Right lobe of liver (tissue), 6 donors: ENCODE data around the gene MN1. TPM values are rescaled to one million over a fixed set of nuclear protein-coding genes. Genes with fewer than 3 reads are reported as not detected.

Experiments used
- ATAC-seq, 4 donors: fragments of 200-7000 bp; cut with Tn5 transposase; one replicate each; pipeline ENCODE4 v1.9.1; 2020; ENCODE audit warnings: mild to moderate bottlenecking in 4 of 4, moderate library complexity in 4 of 4
- DNase-seq, 3 donors: peaks; one replicate each; pipeline ENCODE4 v3.0.0-alpha.2; 2020
- H3K27ac ChIP-seq, 3 donors: fragments of 200-600 bp; one replicate each; pipeline ENCODE4 v1.8.0; 2022
- H3K27me3 ChIP-seq, 2 donors: fragments of 200-600 bp; one replicate each; pipeline ENCODE4 v1.8.0; 2022
- H3K36me3 ChIP-seq, 4 donors: fragments of 200-600 bp; sonication (generic) in 1 of 4; one replicate each; pipeline versions ENCODE4 v1.5.1 to v1.8.0; 2017 to 2022; ENCODE audit warnings: control low read depth in 1 of 4
- H3K4me1 ChIP-seq, 4 donors: fragments of 200-600 bp; sonication (generic) in 1 of 4; one replicate each; pipeline versions ENCODE4 v1.5.1 to v1.8.0; 2017 to 2022; ENCODE audit warnings: control low read depth in 1 of 4
- H3K4me3 ChIP-seq, 3 donors: fragments of 200-600 bp; one replicate each; pipeline ENCODE4 v1.8.0; 2022
- H3K9me3 ChIP-seq, 4 donors: fragments of 200-600 bp; sonication (generic) in 1 of 4; one replicate each; pipeline versions ENCODE4 v1.5.1 to v1.8.0; 2017 to 2022; ENCODE audit warnings: control low read depth in 1 of 4
- POLR2A ChIP-seq: fragments of 450-650 bp; IDR thresholded peaks from one replicate; pipeline ENCODE4 v1.6.1; 2017; ENCODE audit warnings: antibody characterized with exemption, mild to moderate bottlenecking
- WGBS: methylation state at CpG from one replicate; pipeline ENCODE4 v1.1.6; 2018; ENCODE audit warnings: low coverage, low lambda C conversion rate; ENCODE audit not compliant: insufficient coverage; ENCODE audit errors: missing lambda C conversion rate; 5-methylcytosine and 5-hydroxymethylcytosine counted together
- intact Hi-C, 2 donors: fragments of 100-400 bp; cut with DNase I; formaldehyde crosslinking; loops; one replicate each; pipeline versions ENCODE4 v1.11.2 to v1.14.1; 2022
- total RNA-seq, 6 experiments: library from RNA; depleted of rRNA in 2 of 6; stranded (reverse); fragments of >200 nt in 2 of 6; fragmentation: NEBNext Ultra II Directional in 3 of 6; extraction: Animal tissue kit (Norgen Biotek cat#: 25700) in 3 of 6; gene quantifications; one replicate each; pipeline versions ENCODE4 v1.1.0 to v1.2.4, GENCODE V29; 2016 to 2023
- TF ChIP-seq, protein P1 (sequence below), 4 donors: fragments of 200-600 bp in 3 of 4; fragments of 450-650 bp in 1 of 4; IDR thresholded peaks; one replicate each; pipeline versions ENCODE4 v1.5.1 to v1.8.0; 2016 to 2022; ENCODE audit warnings: antibody characterized with exemption in 4 of 4, mild to moderate bottlenecking in 2 of 4
- donor health status: DM: no; HTN: yes; CAD: no.
- donor health status: DM: no; HTN: no; CAD: no.
- donor health status: DM: no; HTN: no; CAD: no.
- donor health status: DM: no; HTN: yes; CAD: no.
- donor health status: DM: no; HTN: yes; CAD: no.

MN1 gene
- total RNA-seq, 6 experiments from 2014 or later = 0.10 to 0.77 (median 0.46) TPM

- no peak overlapping the region for H3K27ac ChIP-seq
- no peaks in the 10 kb centered on the region for H3K27me3 ChIP-seq
- no peak overlapping the region for H3K4me3 ChIP-seq
- H3K4me1 ChIP-seq = no peaks in the 10 kb centered on the region
- DNase-seq (no peak), ATAC-seq (peak in 2 of 4 donors; percentile 12 to 15)
- WGBS = 54% methylated on average over 5 of the region's 5 CpGs
- TF ChIP-seq, protein P1, sequence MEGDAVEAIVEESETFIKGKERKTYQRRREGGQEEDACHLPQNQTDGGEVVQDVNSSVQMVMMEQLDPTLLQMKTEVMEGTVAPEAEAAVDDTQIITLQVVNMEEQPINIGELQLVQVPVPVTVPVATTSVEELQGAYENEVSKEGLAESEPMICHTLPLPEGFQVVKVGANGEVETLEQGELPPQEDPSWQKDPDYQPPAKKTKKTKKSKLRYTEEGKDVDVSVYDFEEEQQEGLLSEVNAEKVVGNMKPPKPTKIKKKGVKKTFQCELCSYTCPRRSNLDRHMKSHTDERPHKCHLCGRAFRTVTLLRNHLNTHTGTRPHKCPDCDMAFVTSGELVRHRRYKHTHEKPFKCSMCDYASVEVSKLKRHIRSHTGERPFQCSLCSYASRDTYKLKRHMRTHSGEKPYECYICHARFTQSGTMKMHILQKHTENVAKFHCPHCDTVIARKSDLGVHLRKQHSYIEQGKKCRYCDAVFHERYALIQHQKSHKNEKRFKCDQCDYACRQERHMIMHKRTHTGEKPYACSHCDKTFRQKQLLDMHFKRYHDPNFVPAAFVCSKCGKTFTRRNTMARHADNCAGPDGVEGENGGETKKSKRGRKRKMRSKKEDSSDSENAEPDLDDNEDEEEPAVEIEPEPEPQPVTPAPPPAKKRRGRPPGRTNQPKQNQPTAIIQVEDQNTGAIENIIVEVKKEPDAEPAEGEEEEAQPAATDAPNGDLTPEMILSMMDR (IDR thresholded peaks at IDR 0.05) = no peak
- no peak for TF ChIP-seq POLR2A
- intact Hi-C loops = no loop called here
- H3K36me3 ChIP-seq = no peaks in the 10 kb centered on the region
- H3K9me3 ChIP-seq = no peaks in the 10 kb centered on the region
Observed at GRCh38 chr22:27726331-27726685, 75.2 kb downstream of the MN1 start.

- intact Hi-C loops = no loop called here
- Histone ChIP-seq H3K27me3 (no peaks in the 10 kb centered on the region), H3K9me3 (no peaks in the 10 kb centered on the region), H3K4me3 (no peak overlapping the region), H3K36me3 (no peaks in the 10 kb centered on the region), H3K4me1 (no peaks in the 10 kb centered on the region), H3K27ac (no peak overlapping the region)
- DNase-seq = no peak
- TF ChIP-seq, protein P1 (IDR thresholded peaks at IDR 0.05) = no peak
- no peak for TF ChIP-seq POLR2A
- ATAC-seq = no peak
- 73% methylated on average over 5 of the region's 5 CpGs for WGBS
Observed at GRCh38 chr22:27725661-27726060, 75.9 kb downstream of the MN1 start.

DNA sequence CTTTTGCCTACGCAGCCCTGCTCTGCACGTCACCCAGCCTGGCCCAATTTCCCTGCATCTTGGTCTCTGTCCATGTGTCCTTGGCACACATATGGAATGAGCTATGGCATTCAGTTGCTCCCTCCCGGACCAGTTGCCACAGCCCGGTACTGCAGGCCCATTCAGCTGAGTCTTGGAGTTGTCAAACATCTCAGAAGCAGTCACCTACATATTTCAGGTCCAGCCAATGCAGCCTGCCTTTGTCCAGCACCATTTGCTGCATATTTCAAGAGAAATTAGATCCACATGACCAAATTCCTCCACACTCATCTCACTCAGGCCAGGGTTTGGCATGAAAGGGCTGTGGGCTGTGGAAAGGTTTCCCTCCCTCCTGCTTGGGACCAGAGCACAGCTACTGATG is 76.8 kb downstream of the MN1 start:
- ATAC-seq (no peak), DNase-seq (no peak)
- WGBS = 78% methylated on average over 4 of the region's 4 CpGs
- intact Hi-C loops = no loop called here
- H3K27ac ChIP-seq = no peak overlapping the region
- TF ChIP-seq, protein P1 (IDR thresholded peaks at IDR 0.05) = no peak
- no peak for TF ChIP-seq POLR2A
- no peaks in the 10 kb centered on the region for H3K4me1 ChIP-seq
- H3K4me3 ChIP-seq = no peak overlapping the region
- no peaks in the 10 kb centered on the region for H3K9me3 ChIP-seq
- no peaks in the 10 kb centered on the region for H3K36me3 ChIP-seq
- H3K27me3 ChIP-seq = no peaks in the 10 kb centered on the region

GRCh38 chr22:27724157-27724556 is 77.4 kb downstream of the MN1 start:
- no peak for TF ChIP-seq POLR2A
- TF ChIP-seq, protein P1 (IDR thresholded peaks at IDR 0.05) = no peak
- Histone ChIP-seq H3K27me3 (no peaks in the 10 kb centered on the region), H3K9me3 (no peaks in the 10 kb centered on the region), H3K4me1 (no peaks in the 10 kb centered on the region), H3K27ac (no peak overlapping the region), H3K36me3 (no peaks in the 10 kb centered on the region), H3K4me3 (no peak overlapping the region)
- DNase-seq (no peak), ATAC-seq (no peak)
- 60% methylated on average over 1 of the region's 1 CpG for WGBS
- intact Hi-C loops = no loop called here

DNA sequence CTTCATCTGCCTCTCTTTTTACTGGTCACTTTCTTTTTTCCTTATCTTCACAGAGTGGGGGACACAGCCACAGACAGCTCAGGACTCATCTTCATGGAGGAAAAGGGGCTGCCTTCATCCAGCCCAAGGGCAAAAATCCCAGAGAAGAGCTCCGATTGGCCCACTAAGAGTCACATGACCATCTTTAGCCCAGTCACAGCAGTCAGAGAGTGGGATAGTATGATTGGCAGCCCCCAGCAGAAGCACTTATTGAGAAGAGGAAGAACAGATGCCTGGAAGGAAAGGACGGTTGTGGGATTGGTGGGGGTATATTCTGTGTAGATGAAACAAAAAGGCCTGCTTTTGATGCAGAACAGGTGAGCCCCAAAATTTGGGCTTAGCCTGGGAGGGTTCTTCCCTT is 77.8 kb downstream of the MN1 start:
- H3K27me3 ChIP-seq = no peaks in the 10 kb centered on the region
- intact Hi-C loops = no loop called here
- TF ChIP-seq, protein P1 (IDR thresholded peaks at IDR 0.05) = no peak
- TF ChIP-seq POLR2A = no peak
- no peak overlapping the region for H3K4me3 ChIP-seq
- H3K9me3 ChIP-seq = no peaks in the 10 kb centered on the region
- no peak overlapping the region for H3K27ac ChIP-seq
- ATAC-seq = no peak
- H3K36me3 ChIP-seq = no peaks in the 10 kb centered on the region
- no peak for DNase-seq
- 50% methylated on average over 2 of the region's 2 CpGs for WGBS
- no peaks in the 10 kb centered on the region for H3K4me1 ChIP-seq
